HG03442 (cell line): ENCODE results near the gene CALHM6.

ENCODE experiments used
- ATAC-seq: cut with Tn5 transposase; IDR thresholded peaks from one replicate; pipeline ENCODE4 v1.9.1; 2021; ENCODE audit warnings: mild to moderate bottlenecking, moderate library complexity; ENCODE audit not compliant: unreplicated experiment

Gene CALHM6

DNA sequence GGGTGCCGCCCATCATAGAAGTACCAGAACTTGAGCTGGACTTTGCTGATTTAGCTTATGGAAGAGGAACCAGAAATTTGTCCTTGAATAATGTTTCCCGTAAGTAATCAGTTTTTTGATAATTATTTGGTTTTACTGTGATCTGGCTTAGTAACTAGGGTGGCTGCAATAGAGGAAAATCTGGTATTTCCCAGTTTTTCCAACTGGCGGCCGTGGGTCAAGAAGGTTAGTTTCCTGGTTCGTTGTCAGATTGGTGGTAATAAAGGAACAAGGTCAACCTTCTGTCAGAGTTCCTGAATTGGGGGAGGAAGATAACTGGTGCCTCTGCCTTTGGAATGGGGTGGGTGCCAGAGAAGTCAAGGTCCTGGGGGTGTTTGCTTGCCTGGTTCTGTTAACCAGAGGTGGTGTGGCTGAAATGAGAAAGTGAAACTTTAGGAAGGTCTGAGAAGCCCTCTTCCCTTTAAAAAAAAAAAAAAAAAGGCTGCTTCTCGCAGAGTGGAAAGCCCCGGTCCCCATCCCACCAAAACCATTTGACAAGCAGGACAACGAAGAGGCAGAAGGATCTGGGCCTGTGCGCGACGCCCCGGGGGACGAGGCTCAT lies at the start of gene CALHM6:
Gene CALHM6 (plus strand): TSS at position 45 of the 601 bp plus-strand sequence. CDS start 555 bp downstream, at position 600.
- ATAC-seq, result no peak

DNA sequence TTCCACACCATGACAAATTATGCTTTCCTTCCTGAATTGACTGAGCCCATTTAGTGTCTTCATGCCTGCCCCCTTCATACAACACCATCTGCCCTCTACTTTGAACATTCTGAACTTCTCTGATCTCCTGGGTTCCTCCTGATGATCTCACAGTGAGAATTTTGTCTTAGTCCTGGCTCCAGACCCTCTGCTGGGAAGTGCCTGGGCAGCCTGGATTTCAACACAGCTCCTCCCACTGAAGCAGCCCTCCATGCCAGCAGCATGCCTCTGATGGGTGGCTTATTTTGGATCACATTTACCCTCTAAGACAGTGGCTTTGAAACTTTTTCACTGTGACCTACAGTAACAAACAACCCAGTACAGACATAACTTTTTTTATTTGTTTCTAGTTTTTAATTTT lies 48.9 kb upstream of the CALHM6 start:
- ATAC-seq, result no peak

DNA sequence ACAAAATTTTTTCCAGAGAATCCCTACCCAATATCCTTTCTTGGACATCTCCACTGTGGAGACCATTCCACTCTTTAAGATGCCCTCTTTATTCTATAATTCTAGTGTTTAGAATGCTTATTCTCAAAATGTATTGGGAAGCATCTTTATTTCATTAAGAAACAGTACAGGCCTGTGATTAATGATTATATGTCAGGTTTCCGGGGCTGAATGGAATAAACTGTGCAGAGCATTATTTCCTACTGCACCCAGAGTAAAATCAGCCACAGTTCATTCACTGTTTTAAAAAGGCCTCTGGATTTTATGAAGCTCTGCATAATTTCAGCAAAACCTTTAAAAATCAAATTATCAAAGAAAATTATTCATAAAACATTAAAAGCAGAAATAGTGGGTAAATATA lies 47.8 kb upstream of the CALHM6 start:
- no peak for ATAC-seq

DNA sequence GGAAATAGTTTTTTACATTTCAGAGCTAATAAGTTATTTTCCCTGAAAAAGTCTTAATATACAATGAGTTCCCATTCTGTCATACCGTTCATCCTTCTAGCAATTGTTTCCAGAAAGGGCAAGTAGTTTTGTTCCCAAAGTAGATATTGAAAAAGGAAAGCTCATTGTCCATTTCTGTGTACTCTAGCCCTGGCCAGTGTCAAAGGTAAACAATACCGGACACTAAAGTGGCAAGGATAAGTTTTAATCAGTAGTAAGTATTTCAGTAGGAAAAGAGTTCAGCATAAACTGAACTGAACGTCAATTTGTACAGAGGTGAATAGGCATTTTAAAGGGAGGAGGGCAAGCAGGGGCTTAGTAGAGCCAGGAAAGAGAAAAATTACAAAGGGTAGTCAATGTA lies 43.5 kb upstream of the CALHM6 start:
- no peak for ATAC-seq

DNA sequence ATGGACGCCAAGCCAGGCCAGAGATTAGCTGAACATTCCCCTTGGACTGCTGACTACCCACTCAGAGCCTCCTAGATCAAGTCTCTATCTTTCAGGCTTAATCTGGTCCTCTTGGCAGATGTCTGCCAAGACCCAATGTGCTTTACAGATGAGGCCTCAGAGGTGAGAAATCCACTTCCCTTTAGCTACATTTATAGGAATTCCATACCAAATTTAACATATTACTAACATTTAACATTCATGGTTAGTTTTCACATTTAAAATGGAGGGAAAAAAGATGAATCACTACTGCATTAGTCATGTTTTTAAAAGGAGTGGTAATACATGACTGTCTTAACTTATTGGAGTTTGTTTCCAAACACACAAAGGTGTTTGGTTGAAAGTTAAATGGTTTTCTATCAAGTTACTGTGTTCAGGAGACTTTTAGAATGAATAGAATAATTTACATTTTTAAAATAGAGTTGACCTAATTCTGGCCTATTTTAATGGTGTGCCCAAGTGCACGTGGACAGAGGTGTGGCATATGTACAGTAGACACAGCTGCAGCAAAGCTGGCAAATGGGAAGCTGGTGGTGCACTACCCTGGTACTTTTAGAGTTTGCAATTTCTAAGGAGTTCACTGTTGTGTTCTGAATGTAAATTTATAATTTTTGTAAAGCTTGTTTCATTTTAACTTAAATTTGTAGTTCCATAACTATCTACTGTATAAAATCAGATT lies 41.9 kb upstream of the CALHM6 start:
- ATAC-seq, result no peak

DNA sequence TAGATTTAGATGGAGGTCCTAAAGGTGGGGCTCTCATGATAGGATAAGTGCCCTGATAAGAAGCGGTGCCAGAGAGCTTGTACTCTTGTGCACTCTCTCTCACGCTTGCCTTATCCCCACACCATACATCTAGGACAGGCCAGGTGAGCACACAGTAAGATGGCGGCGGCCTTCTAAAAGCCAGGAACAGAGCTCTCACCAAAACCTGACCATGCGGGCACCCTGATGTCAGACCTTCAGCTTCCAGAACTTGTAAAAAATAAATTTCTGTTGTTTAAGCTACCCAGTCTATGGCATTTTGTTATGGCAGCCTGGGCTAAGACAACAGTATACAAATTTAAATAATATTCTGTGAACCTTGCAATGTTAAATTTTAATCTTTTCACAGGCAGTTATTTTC lies 40.8 kb upstream of the CALHM6 start:
- no peak for ATAC-seq

DNA sequence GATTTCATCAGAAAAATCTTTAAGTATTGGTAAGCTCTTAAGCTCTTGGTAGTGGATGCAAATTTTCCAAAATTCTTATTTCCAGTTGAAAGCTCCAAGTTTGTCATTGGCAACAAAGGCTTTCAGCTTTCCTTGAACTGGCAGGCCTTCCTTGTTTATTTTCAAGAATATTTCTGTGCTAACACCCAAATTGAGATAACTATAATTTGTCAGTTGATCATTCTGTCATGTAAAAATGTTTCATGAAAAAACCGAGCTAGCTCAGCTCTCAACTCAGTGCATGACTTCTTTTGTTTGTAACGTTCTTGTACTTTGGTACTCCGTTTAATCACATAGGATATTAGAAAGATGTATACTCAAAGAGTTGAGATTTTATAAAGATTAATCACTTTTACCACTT lies 38.9 kb upstream of the CALHM6 start:
- ATAC-seq, result no peak

DNA sequence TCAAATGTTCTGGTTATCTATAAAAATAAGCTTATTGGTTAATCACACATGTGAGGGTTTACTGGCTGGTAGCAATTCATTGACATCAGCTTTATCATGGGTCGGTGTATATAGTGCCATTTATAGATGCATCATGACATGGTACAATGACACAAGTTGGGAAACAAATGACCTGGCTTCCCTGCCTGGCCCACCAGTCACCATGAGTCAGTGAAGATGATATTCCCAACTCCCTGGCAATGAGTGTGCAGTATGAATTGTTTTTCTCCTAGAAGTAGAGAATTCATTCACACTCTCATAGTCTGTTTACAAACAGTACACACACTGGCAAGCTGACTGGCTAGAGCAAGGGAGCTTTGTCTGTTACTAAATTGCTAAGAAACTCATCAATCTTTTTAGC lies 37.2 kb upstream of the CALHM6 start:
- no peak for ATAC-seq

DNA sequence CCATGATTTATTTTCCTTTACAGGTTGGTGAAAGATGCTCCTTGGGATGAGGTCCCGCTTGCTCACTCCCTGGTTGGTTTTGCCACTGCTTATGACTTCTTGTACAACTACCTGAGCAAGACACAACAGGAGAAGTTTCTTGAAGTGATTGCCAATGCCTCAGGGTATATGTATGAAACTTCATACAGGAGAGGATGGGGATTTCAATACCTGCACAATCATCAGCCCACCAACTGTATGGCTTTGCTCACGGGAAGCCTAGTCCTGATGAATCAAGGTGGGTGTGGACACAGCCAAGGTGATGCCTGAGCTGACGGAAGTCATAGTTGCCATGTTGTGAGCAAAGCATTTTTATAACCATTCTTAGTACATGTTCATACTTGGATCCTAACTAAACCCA lies 34.6 kb upstream of the CALHM6 start:
- ATAC-seq, result no peak

DNA sequence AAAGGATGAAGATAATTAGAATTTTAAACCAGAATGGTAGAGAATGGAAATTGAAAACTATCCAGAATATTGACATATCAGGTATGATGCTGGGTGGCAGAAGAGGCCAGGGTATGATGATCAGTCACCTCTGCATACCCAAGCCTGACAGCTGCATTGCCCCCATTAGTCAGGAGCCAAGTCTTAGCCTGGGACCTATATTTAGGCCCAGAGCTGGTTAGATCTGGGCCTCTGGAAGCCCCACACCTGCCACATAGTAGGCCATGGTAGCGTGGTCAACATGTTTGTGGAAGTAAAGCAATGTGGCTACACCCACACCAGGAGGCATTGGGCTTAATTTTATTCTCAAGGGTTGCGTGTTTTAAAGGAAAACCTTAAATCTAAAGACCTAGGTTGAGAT lies 32.1 kb upstream of the CALHM6 start:
- ATAC-seq, result no peak

DNA sequence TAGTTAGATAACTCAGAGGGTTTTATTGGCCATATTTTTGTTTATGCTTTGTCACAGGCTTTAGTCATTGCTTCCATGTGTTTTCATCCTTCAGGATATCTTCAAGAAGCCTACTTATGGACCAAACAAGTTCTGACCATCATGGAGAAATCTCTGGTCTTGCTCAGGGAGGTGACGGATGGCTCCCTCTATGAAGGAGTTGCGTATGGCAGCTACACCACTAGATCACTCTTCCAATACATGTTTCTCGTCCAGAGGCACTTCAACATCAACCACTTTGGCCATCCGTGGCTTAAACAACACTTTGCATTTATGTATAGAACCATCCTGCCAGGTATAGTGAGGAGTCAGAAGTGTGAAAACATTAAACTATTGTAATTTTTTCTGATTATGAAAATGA lies 30.3 kb upstream of the CALHM6 start:
- no peak for ATAC-seq

DNA sequence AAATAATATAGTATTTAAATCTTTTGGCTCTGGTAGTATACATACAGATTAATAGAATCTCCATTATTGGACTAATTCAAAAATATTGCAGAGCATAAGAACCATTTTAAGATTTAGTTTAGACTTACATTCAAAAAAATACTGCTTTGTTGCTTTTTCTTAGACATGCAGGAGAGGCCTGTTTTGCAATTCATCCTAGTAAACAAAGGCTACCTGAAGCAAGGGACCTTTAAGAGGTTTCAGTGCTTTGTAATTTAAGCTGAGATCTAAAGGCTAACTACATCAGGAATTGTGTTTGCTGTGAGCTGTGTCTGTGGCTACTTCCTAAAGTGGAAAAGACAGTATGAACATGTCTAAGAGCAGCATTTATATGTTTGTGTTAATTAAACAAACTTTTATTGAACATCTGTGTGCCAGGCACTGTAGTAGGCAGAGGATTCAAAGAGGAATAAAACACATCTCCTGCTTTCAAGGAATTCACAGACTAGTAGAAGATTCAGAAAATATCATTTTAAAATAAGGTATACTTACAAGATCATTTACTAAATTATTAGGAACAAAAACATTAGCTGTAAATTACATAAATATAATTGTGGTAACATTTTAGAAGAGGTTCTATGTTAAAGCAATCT lies 29.1 kb upstream of the CALHM6 start:
- ATAC-seq, result no peak

DNA sequence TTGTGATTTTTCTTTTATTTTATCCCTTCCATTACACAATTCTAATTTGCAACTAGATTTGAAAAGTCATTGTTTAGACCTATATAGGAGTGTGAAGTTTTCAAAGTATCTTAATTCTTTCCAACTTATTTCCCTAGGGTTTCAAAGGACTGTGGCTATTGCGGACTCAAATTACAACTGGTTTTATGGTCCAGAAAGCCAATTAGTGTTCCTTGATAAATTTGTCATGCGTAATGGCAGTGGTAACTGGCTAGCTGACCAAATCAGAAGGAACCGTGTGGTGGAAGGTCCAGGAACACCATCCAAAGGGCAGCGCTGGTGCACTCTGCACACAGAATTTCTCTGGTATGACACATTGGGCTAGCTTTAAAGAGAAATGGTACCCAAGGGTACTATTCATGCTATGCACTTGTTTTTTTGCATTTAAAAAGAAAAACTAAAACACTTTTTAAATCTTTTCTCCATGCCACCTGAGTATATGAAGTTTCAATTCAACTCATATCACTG lies 27.9 kb upstream of the CALHM6 start:
- no peak for ATAC-seq

DNA sequence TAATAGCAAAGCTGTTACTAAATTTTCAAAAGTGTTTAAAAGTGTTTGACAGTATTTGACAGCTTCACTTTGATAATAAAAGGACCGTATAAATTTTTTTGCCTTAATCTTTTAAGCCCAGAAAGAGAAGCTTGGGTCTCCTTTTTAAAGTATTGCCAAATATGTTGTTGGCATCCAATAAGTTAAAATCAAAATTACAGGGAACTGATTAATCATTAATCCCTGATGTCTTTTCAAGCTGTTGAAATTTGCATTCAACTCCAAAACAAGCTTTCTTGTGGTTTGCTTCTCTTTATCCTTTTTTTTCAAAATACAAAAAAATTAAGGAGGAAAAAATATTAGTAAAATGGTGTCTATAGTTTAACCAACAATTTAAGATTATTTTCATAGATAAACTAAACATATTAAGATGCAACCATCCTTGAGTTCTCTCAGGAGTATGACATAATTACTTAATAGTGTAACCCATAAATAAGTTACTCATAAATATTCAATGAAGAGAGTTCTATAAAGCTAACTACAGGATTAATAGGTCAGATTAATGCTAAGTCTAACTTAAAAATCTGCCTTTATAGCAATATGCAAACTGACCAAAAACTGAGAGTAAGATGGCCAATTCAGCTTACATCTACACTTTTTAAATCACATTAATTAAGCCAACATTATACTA lies 27.0 kb upstream of the CALHM6 start:
- no peak for ATAC-seq

DNA sequence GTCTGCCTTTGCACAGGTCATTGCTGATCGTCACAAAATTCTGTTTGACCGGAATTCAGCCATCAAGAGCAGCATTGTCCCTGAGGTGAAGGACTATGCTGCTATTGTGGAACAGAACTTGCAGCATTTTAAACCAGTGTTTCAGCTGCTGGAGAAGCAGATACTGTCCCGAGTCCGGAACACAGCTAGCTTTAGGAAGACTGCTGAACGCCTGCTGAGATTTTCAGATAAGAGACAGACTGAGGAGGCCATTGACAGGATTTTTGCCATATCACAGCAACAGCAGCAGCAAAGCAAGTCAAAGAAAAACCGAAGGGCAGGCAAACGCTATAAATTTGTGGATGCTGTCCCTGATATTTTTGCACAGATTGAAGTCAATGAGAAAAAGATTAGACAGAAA lies 24.6 kb upstream of the CALHM6 start:
- no peak for ATAC-seq

DNA sequence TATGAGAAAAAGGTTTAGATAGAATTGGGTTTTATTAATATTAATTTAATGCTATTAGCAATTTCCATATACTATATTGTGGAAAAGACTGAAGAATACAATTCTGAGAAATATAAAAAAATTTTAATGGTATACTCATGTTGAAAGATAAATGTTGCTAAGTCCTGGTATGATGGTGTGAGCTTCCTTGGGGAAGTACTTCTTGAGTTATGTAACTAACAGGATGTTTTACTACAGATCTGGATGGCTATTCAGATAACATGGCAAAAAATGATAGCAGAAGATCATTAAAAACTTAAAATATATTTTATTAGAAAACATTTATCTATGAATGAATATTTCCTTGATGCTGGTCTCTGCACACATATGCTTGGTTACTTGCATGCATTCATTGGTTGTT lies 23.5 kb upstream of the CALHM6 start:
- no peak for ATAC-seq

DNA sequence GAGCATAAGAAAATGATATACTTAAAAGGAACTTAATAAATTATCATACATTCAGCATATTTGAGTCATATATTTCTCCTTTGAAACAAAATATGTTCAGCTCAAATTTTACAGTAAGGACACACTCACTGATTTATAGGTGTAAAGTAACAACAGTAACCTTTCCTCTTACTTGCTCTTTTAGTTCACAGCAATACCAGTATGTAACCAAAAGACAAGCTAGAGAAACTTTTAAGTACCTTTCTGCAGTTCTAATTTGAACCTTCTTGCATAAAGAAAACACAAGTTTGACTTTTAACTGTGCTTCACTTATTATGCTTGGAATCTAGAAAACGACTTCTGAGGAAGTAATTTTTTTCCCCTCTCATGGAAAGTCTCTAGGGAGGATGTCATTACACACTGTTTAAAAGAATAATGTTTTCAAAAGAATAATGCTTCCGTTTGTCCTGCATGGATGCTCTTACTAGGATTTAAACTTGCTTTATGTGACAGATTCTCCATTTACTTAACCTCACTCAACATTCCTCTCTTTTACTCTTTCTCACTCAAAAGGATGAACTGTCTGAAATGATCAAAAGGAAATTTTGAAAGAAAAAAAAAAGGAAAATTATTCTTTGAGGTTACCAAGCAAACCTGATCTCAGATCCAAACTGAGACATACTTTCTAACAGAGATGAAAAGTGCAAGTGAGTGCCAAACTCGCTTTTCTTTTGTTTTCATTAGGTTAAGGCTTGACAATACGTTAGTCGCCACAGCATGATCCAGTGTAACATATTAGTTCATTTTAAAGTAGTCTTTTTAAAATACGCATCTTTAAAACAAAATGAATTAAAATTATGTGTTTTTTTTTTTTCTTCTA lies 22.4 kb upstream of the CALHM6 start:
- ATAC-seq, result no peak

DNA sequence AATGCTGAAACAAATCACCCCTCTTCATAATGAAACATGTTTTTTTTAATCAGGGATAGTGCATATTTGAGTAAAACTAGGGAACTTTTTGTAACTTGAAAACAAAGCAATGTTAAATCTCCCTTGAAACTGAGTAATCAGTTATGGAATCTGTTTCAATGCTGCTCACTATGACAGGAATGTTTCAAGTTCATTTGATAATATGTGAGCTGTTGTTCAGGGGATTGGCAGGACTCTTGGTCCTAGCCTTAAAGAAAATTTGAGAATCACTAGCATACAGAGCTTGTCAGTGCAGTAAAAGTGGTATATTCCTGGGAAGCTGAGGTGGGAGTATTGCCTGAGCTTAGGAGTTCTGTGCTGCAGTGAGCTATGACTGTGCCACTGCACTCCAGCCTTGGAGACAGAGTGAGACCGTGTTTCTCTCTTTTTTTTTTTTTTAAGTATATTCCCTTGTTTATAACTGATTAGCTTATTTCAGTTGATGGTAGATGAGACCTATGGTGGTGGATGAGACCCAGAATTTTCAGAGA lies 21.6 kb upstream of the CALHM6 start:
- no peak for ATAC-seq

DNA sequence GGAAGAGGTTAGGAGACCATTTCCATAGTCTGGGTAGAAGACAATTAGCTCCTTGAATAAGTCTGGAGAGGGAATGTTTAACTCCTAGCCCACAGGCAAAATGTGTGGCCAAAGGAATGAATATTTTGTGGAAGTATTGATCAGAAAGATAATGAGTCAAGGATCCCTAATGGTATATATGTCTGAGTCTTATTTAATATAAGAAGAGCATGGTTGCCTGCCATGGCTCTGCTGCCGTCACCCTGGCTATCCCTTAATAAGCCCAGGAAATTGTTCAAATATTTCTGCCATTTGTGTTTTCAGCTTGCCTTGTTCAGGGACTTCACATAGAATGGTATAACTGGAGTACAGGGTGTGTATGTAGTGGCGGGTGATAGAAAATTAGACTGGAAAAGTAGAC lies 18.1 kb upstream of the CALHM6 start:
- ATAC-seq, result no peak

DNA sequence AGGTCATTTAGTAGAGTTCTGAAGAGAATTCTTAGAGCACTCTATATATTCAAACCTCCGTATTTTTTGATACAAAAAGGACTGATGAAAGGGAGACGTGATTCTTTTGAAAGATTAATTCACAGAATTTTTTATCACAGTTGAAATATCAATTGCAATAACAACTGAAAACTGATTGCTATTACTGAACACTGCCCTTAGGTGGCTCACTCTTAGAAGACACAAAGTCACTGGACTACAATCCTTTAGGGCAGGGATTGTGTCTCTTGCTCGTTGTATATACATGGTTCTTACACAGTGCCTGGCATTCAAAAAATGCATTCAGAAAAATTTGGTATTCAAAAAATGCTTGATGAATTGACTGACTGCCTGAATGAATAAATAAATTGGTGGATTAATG lies 17.1 kb upstream of the CALHM6 start:
- no peak for ATAC-seq

DNA sequence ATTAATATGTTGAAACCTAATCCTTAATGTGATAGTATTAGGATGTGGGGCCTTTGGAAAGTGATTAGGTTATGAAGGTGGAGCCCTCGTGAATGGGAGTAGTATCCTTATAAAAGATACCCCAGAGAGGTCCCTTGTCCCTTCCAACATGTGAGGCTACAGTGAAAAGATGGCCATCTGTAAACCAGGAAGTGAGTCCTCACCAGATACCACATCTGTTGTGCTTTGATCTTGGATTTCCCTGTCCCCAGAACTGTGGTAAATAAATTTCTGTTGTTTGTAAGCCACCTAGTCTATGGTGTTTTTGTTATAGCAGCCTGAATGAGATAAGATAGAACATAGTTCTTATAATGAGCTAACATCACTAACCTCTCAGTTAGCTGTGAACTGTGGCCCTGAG lies 16.6 kb upstream of the CALHM6 start:
- ATAC-seq, result no peak
